BJ (cell line): ENCODE measurements around the gene GSTT2. TPM values are rescaled to one million over a fixed set of nuclear protein-coding genes. Genes with fewer than 3 reads are reported as not detected.
"Not testable (repeated sequence)": the region's sequence is repeated elsewhere in the genome, so short reads cannot be mapped to it uniquely, and the experiment has no call there.

Experiments
- CTCF ChIA-PET: fragments of 350-600 bp; formaldehyde crosslinking; extraction: SDS; loops from one replicate; lab custom pipeline; 2021; ENCODE audit warnings: antibody characterized with exemption, inconsistent platforms; lab: Yijun Ruan, JAX
- POLR2A ChIA-PET: fragments of 300-600 bp; sonication (Branson Sonifier 250); formaldehyde crosslinking; extraction: SDS; loops from one replicate; lab custom pipeline; 2021; ENCODE audit warnings: antibody characterized with exemption; lab: Charles Lee
- DNase-seq: peaks from one replicate; pipeline ENCODE4 v3.0.0-alpha.2; 2011; ENCODE audit warnings: low read depth
- H3K27me3 ChIP-seq: 2 replicates; pipeline ENCODE4 v1.6.0; 2011; ENCODE audit warnings: low read length; ENCODE audit not compliant: control insufficient read depth, insufficient read depth
- H3K36me3 ChIP-seq: 2 replicates; pipeline ENCODE4 v1.5.1; 2011; ENCODE audit warnings: low read length; ENCODE audit not compliant: control insufficient read depth, insufficient read depth
- H3K4me3 ChIP-seq: 2 replicates; pipeline ENCODE4 v1.5.1; 2011; ENCODE audit warnings: low read depth, mild to moderate bottlenecking, control low read depth, low read length
- CTCF ChIP-seq: IDR thresholded peaks from 2 replicates; pipeline ENCODE4 v1.5.1; 2011; ENCODE audit warnings: low read depth, mild to moderate bottlenecking, control low read depth, inconsistent platforms, low read length, moderate library complexity; ENCODE audit not compliant: insufficient read depth
- polyA plus RNA-seq: library from polyadenylated mRNA; depleted of rRNA; stranded (reverse); fragments of >200 nt; gene quantifications from 2 replicates; pipeline ENCODE4 v1.2.3, GENCODE V29; 2011

GSTT2 gene
- polyA plus RNA-seq, 1 experiment: 0.16 TPM

GRCh38 chr22:23954991-23955305, 25.0 kb upstream of the GSTT2 start:
- POLR2A ChIA-PET, H3K36me3 ChIP-seq, H3K27me3 ChIP-seq, H3K4me3 ChIP-seq, CTCF ChIA-PET, DNase-seq: not testable (repeated sequence)

- H3K4me3 ChIP-seq, H3K27me3 ChIP-seq, DNase-seq, H3K36me3 ChIP-seq, POLR2A ChIA-PET: not testable (repeated sequence)
- CTCF ChIA-PET: interaction anchor here (0.6 to 1.6 kb wide), 7 partner anchors 17 to 221 kb away, joined by 3 to 11 read pairs (median 4); no protein-coding TSS in a partner anchor
These were observed 24.0 kb upstream of the GSTT2 start for GRCh38 chr22:23955886-23956285.

- CTCF ChIA-PET: interaction anchor here (0.6 to 1.6 kb wide), 7 partner anchors 18 to 221 kb away, joined by 3 to 11 read pairs (median 4); no protein-coding TSS in a partner anchor
These were observed 23.5 kb upstream of the GSTT2 start for GRCh38 chr22:23956301-23956900.

GRCh38 chr22:23961084-23961771, 18.7 kb upstream of the GSTT2 start, which contains the start of gene GSTT2B:
TSS of gene GSTT2B (minus strand) at chr22:23961195. CDS start at chr22:23961131, 64 bp downstream.
- H3K27me3 ChIP-seq, CTCF ChIA-PET, POLR2A ChIA-PET, DNase-seq, H3K36me3 ChIP-seq, H3K4me3 ChIP-seq: not testable (repeated sequence)

More at GRCh38 chr22:23956301-23956900, 23.5 kb upstream of the GSTT2 start:
- H3K36me3 ChIP-seq, H3K27me3 ChIP-seq, POLR2A ChIA-PET, H3K4me3 ChIP-seq: not testable (repeated sequence)
- peak; percentile 68 for TF ChIP-seq CTCF
- DNase-seq: peak; percentile 0

- DNase-seq, POLR2A ChIA-PET, CTCF ChIA-PET: not testable (repeated sequence)
These were observed 13.8 kb upstream of the GSTT2 start for GRCh38 chr22:23966094-23966493.

GRCh38 chr22:23966568-23966967, 13.4 kb upstream of the GSTT2 start, which contains the start of gene DDTL:
TSS of gene DDTL (plus strand) at chr22:23966888. CDS start at chr22:23966915, 27 bp downstream.
- DNase-seq, H3K4me3 ChIP-seq, CTCF ChIA-PET, H3K27me3 ChIP-seq, POLR2A ChIA-PET: not testable (repeated sequence)
- H3K36me3 ChIP-seq: peaks cover 11% of the 10 kb centered on the region

More at GRCh38 chr22:23966094-23966493, 13.8 kb upstream of the GSTT2 start:
- H3K27me3 ChIP-seq, H3K4me3 ChIP-seq, H3K36me3 ChIP-seq: not testable (repeated sequence)

- POLR2A ChIA-PET: no interaction called here
These were observed 10.9 kb upstream of the GSTT2 start for GRCh38 chr22:23969071-23969470.

More at GRCh38 chr22:23969071-23969470, 10.9 kb upstream of the GSTT2 start:
- CTCF ChIA-PET: no interaction called here
- TF ChIP-seq CTCF: no peak
- Histone ChIP-seq H3K4me3 (no peak overlapping the region), H3K27me3 (no peaks in the 10 kb centered on the region), H3K36me3 (peaks cover 12% of the 10 kb centered on the region)
- DNase-seq: no peak
